H1 (cell line): ENCODE measurements around the gene WDR91. TPM values are rescaled to one million over a fixed set of nuclear protein-coding genes. Genes with fewer than 3 reads are reported as not detected.

Experiments used
- CTCF ChIA-PET: fragments of 300-600 bp; sonication (Branson Sonifier 250); formaldehyde crosslinking; loops from one replicate; lab custom pipeline; 2021; ENCODE audit not compliant: partially characterized antibody; lab: Charles Lee
- POLR2A ChIA-PET: fragments of 300-600 bp; sonication (Branson Sonifier 250); formaldehyde crosslinking; loops from one replicate; lab custom pipeline; 2021; ENCODE audit warnings: inconsistent platforms; ENCODE audit not compliant: partially characterized antibody; lab: Charles Lee
- DNase-seq, 2 experiments: peaks; one replicate each; pipeline versions ENCODE4 v3.0.0 to v3.0.0-alpha.2; 2010 to 2022; ENCODE audit warnings: low spot score in 2 of 2, low read depth in 1 of 2, mixed read lengths in 1 of 2
- FAIRE-seq: peaks from 2 replicates; lab custom pipeline; 2011; peaks lifted over from hg19 to GRCh38; lab: Jason Lieb, UNC
- H2AFZ ChIP-seq: 2 replicates; pipeline ENCODE4 v1.8.1; 2012; ENCODE audit warnings: low read length, inconsistent platforms
- H2AK5ac ChIP-seq: 2 replicates; pipeline ENCODE4 v1.6.1; 2013; ENCODE audit warnings: low read depth, low read length
- H2BK120ac ChIP-seq: replicated peaks from 2 replicates; pipeline ENCODE3; 2013; ENCODE audit warnings: low read depth, low read length, inconsistent platforms
- H2BK12ac ChIP-seq: 2 replicates; pipeline ENCODE4 v1.6.1; 2013; ENCODE audit warnings: low read depth, low read length
- H2BK15ac ChIP-seq: 2 replicates; pipeline ENCODE4 v1.6.1; 2013; ENCODE audit warnings: low read length
- H2BK20ac ChIP-seq: 2 replicates; pipeline ENCODE4 v1.6.1; 2013; ENCODE audit warnings: low read length
- H2BK5ac ChIP-seq: 2 replicates; pipeline ENCODE4 v1.6.1; 2013; ENCODE audit warnings: low read depth, low read length
- H3K14ac ChIP-seq: 2 replicates; pipeline ENCODE4 v1.6.1; 2013; ENCODE audit warnings: inconsistent platforms; ENCODE audit not compliant: insufficient read length
- H3K18ac ChIP-seq: 2 replicates; pipeline ENCODE4 v1.6.1; 2013; ENCODE audit warnings: low read length; ENCODE audit errors: extremely low read depth
- H3K23ac ChIP-seq: 2 replicates; pipeline ENCODE4 v1.6.1; 2013; ENCODE audit warnings: inconsistent platforms; ENCODE audit not compliant: insufficient read length
- H3K23me2 ChIP-seq: 2 replicates; pipeline ENCODE4 v1.6.1; 2013; ENCODE audit warnings: low read depth, low read length
- H3K27ac ChIP-seq: 2 replicates; pipeline ENCODE4 v1.6.1; 2011; ENCODE audit warnings: low read depth, low read length, inconsistent platforms
- H3K27me3 ChIP-seq, 4 experiments: replicated peaks in 1 of 4; 1 replicate in 1 of 4; 2 replicates in 3 of 4; pipeline versions ENCODE4 v1.6.1 to v1.8.1; 2011 to 2013; ENCODE audit warnings: low read length in 3 of 4, mild to moderate bottlenecking in 3 of 4, inconsistent platforms in 2 of 4, mixed read lengths in 2 of 4, moderate library complexity in 1 of 4; ENCODE audit not compliant: control insufficient read depth in 3 of 4, insufficient read depth in 3 of 4; ENCODE audit errors: extremely low read depth in 1 of 4
- H3K36me3 ChIP-seq, 4 experiments: 2 replicates each; pipeline versions ENCODE4 v1.6.1 to v1.8.1; 2011 to 2013; ENCODE audit warnings: mild to moderate bottlenecking in 4 of 4, low read length in 3 of 4, moderate library complexity in 2 of 4, control low read depth in 1 of 4, inconsistent platforms in 1 of 4; ENCODE audit not compliant: insufficient read depth in 4 of 4, control insufficient read depth in 2 of 4
- H3K4ac ChIP-seq: replicated peaks from 2 replicates; pipeline ENCODE3; 2013; ENCODE audit warnings: low read length, low read depth, mixed read lengths, inconsistent platforms; ENCODE audit not compliant: insufficient read length
- H3K4me1 ChIP-seq, 4 experiments: replicated peaks in 1 of 4; 1 replicate in 1 of 4; 2 replicates in 3 of 4; pipeline versions ENCODE4 v1.6.1 to v1.8.1; 2011 to 2013; ENCODE audit warnings: low read length in 3 of 4, inconsistent platforms in 2 of 4, mixed read lengths in 1 of 4; ENCODE audit not compliant: insufficient read depth in 4 of 4, control insufficient read depth in 3 of 4
- H3K4me2 ChIP-seq, 2 experiments: 2 replicates each; pipeline versions ENCODE4 v1.6.1 to v1.8.1; 2011 to 2013; ENCODE audit warnings: low read depth in 2 of 2, low read length in 2 of 2, control low read depth in 1 of 2, inconsistent platforms in 1 of 2, mild to moderate bottlenecking in 1 of 2; ENCODE audit not compliant: insufficient read depth in 1 of 2
- H3K4me3 ChIP-seq, 4 experiments: fragments of 200-600, 300-600 bp in 1 of 4; sonication (generic), shearing (Covaris generic), sonication (Bioruptor Twin) in 1 of 4; 2 replicates each; pipeline versions ENCODE4 v1.5.1 to v1.8.1; 2011 to 2016; ENCODE audit warnings: low read length in 4 of 4, low read depth in 3 of 4, control low read depth in 2 of 4, inconsistent platforms in 2 of 4, mild to moderate bottlenecking in 2 of 4, mixed read lengths in 1 of 4, moderate library complexity in 1 of 4; ENCODE audit not compliant: insufficient read depth in 2 of 4; ENCODE audit errors: extremely low read depth in 1 of 4
- H3K56ac ChIP-seq: replicated peaks from 2 replicates; pipeline ENCODE3; 2013; ENCODE audit warnings: low read depth, mild to moderate bottlenecking, mixed read lengths, low read length, inconsistent platforms; ENCODE audit not compliant: insufficient read length
- H3K79me1 ChIP-seq: 2 replicates; pipeline ENCODE4 v1.6.1; 2013; ENCODE audit warnings: low read depth, low read length, control low read depth
- H3K79me2 ChIP-seq, 2 experiments: 2 replicates each; pipeline versions ENCODE4 v1.6.1 to v1.8.1; 2012 to 2013; ENCODE audit warnings: low read length in 2 of 2, mild to moderate bottlenecking in 2 of 2, inconsistent platforms in 1 of 2; ENCODE audit not compliant: insufficient read depth in 2 of 2, control insufficient read depth in 1 of 2
- H3K9ac ChIP-seq, 4 experiments: replicated peaks in 1 of 4; 1 replicate in 1 of 4; 2 replicates in 3 of 4; pipeline versions ENCODE4 v1.6.1 to v1.8.1; 2011 to 2013; ENCODE audit warnings: low read depth in 3 of 4, low read length in 3 of 4, control low read depth in 2 of 4, mild to moderate bottlenecking in 2 of 4, moderate library complexity in 2 of 4, inconsistent platforms in 1 of 4; ENCODE audit errors: extremely low read depth in 1 of 4
- H3K9me3 ChIP-seq, 2 experiments: 2 replicates each; pipeline versions ENCODE4 v1.6.1 to v1.8.1; 2012 to 2013; ENCODE audit warnings: mild to moderate bottlenecking in 2 of 2, moderate library complexity in 2 of 2, control low read depth in 1 of 2, inconsistent platforms in 1 of 2, low read depth in 1 of 2, low read length in 1 of 2, mixed read lengths in 1 of 2; ENCODE audit not compliant: insufficient read depth in 2 of 2
- H4K20me1 ChIP-seq, 2 experiments: replicated peaks in 1 of 2; 2 replicates each; pipeline versions ENCODE3 to v1.8.1; 2011 to 2013; ENCODE audit warnings: inconsistent platforms in 2 of 2, low read length in 2 of 2, mild to moderate bottlenecking in 1 of 2; ENCODE audit not compliant: insufficient read depth in 2 of 2, control insufficient read depth in 1 of 2
- H4K5ac ChIP-seq: 2 replicates; pipeline ENCODE4 v1.6.1; 2013; ENCODE audit warnings: low read length, low read depth, mixed read lengths, inconsistent platforms; ENCODE audit not compliant: insufficient read length
- H4K8ac ChIP-seq: 2 replicates; pipeline ENCODE4 v1.8.0; 2013; ENCODE audit warnings: mild to moderate bottlenecking, moderate library complexity, low read length, inconsistent platforms; ENCODE audit not compliant: insufficient read depth; ENCODE audit errors: extremely low read depth
- H4K91ac ChIP-seq: replicated peaks from 2 replicates; pipeline ENCODE3; 2013; ENCODE audit warnings: low read length, mixed read lengths, inconsistent platforms; ENCODE audit not compliant: insufficient read length
- EGR1 ChIP-seq: IDR thresholded peaks from 2 replicates; pipeline ENCODE4 v1.6.1; 2011; ENCODE audit warnings: low read depth, low read length, borderline replicate concordance
- RFX5 ChIP-seq: IDR thresholded peaks from 2 replicates; pipeline ENCODE4 v1.6.1; 2011; ENCODE audit warnings: low read depth, low read length, improper control_type of control experiment, borderline replicate concordance
- RNF2 ChIP-seq: fragments of 200-900, 300-1000 bp; sonication (generic); IDR thresholded peaks from 2 replicates; pipeline ENCODE4 v1.7.1; 2016; ENCODE audit warnings: borderline replicate concordance, low read depth, mild to moderate bottlenecking, antibody characterized with exemption, low read length; ENCODE audit not compliant: poor library complexity, severe bottlenecking; ENCODE audit errors: missing control alignments
- SAP30 ChIP-seq: fragments of 300-600 bp; sonication (generic); IDR thresholded peaks from 2 replicates; pipeline ENCODE4 v1.7.1; 2012; ENCODE audit warnings: low read length, moderate library complexity, mild to moderate bottlenecking, inconsistent platforms; ENCODE audit not compliant: insufficient read depth, insufficient replicate concordance
- WGBS, 2 experiments: shearing (Covaris generic) in 1 of 2; methylation state at CpG; one replicate each; pipeline versions ENCODE4 v1.1.6 to v1.1.7; 2013 to 2015; ENCODE audit warnings: low lambda C conversion rate in 2 of 2, mixed read lengths in 2 of 2, inconsistent platforms in 1 of 2, low coverage in 1 of 2, missing lambda C conversion rate in 1 of 2; ENCODE audit not compliant: insufficient replicate concordance in 2 of 2, insufficient coverage in 1 of 2, insufficient read length in 1 of 2; ENCODE audit errors: extremely low coverage in 1 of 2, missing lambda C conversion rate in 1 of 2; 5-methylcytosine and 5-hydroxymethylcytosine counted together
- polyA plus RNA-seq, 7 experiments: library from polyadenylated mRNA; depleted of rRNA in 3 of 7; stranded (reverse) in 5 of 7; unstranded in 2 of 7; fragments of >200 nt in 5 of 7; fragments of 200-250 nt in 2 of 7; gene quantifications; 1 replicate in 5 of 7; 2 replicates in 1 of 7; 4 replicates in 1 of 7; pipeline versions ENCODE4 v1.2.1 to v1.2.3, GENCODE V29; 2011 to 2013; ENCODE audit warnings: missing spikeins in 2 of 7, mixed read lengths in 2 of 7
- total RNA-seq: library from RNA; stranded (reverse); fragmentation: NEBNext Ultra II Directional; extraction: Animal tissue kit (Norgen Biotek cat#: 25700); gene quantifications from 2 replicates; pipeline ENCODE4 v1.2.1, GENCODE V29; 2021

Gene WDR91
- total and polyA plus RNA-seq, 2 of the 8 experiments (the other 6 are each of a cell fraction or from before 2014, with no cell fraction given), result 8.2 to 14.7 TPM

DNA sequence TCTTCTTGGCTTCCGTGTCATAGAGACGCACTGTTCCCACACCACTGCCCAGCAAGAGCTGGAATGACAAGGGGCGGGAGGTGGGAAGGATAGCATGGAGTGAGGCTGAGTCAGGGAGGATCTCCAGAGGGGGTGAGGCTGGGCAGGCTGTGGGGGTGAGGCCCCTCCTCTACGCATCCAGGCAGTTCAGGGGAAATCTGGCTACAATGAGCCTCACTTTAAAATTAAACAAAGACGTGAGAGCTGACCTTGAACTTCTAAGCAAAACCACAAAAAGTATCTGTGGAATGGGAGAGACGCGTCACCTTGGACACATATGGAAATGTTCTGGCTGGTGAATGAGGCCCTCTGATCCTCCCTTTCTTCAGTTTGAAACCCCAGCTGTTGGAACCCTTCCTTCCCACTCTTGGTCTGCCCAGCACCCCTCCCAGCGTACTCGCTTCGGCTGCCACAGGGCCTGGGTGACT lies 17.7 kb downstream of the WDR91 start:
- no peak for FAIRE-seq
- Histone ChIP-seq H4K20me1 (peaks cover 0 to 2% of the 10 kb centered on the region in 2 experiments), H3K56ac (no peak overlapping the region), H3K9ac (no peak overlapping the region), H4K5ac (no peak overlapping the region), H4K91ac (no peak overlapping the region), H3K23ac (no peak overlapping the region), H3K23me2 (no peaks in the 10 kb centered on the region), H3K79me2 (no peaks in the 10 kb centered on the region), H4K8ac (no peak overlapping the region), H2BK20ac (no peak overlapping the region), H3K9me3 (no peaks in the 10 kb centered on the region), H3K4me1 (no peaks in the 10 kb centered on the region), H3K4me2 (no peak overlapping the region), H3K14ac (no peak overlapping the region), H3K79me1 (no peaks in the 10 kb centered on the region), H2BK120ac (no peak overlapping the region), H3K27me3 (no peaks in the 10 kb centered on the region), H2BK12ac (no peak overlapping the region), H3K36me3 (peaks cover 0 to 2% (median under 1%) of the 10 kb centered on the region in 4 experiments; a peak in 2 of 8 replicates), H3K4me3 (no peak overlapping the region), H2AK5ac (no peak overlapping the region), H3K4ac (no peak overlapping the region), H2BK15ac (no peak overlapping the region), H3K27ac (no peak overlapping the region), H2BK5ac (peak overlapping the region; percentile 32; the same call in 1 of the 2 replicates), H3K18ac (no peak overlapping the region), H2AFZ (no peak overlapping the region)
- CTCF ChIA-PET, result interaction anchor here (0.8 to 1.3 kb wide), 2 partner anchors 17 to 25 kb away, joined by 3 to 4 read pairs; no protein-coding TSS in a partner anchor
- 85% methylated on average over 10 of the region's 10 CpGs; no CpG with 5 or more reads in 1 of the 2 experiments for WGBS, 2 experiments
- POLR2A ChIA-PET, result interaction anchor here (1.2 kb wide), 3 partner anchors 14 to 24 kb away, joined by 3 to 4 read pairs (median 4); partner anchors contain the start of gene CYREN
- no peak for DNase-seq
- TF ChIP-seq SAP30 (no peak), RFX5 (no peak), EGR1 (no peak), RNF2 (no peak)
